GM18909 (cell line): ENCODE measurements around the gene KLK2.
A peak's percentile ranks its signal among the peaks of the same experiment; 100 is the strongest.
"Not testable (repeated sequence)": the region's sequence is repeated elsewhere in the genome, so short reads cannot be mapped to it uniquely, and the experiment has no call there.

ENCODE experiments used
- ATAC-seq: cut with Tn5 transposase; IDR thresholded peaks from one replicate; pipeline ENCODE4 v1.9.1; 2021; ENCODE audit warnings: mild to moderate bottlenecking; ENCODE audit not compliant: unreplicated experiment, poor library complexity

The KLK2 gene

DNA sequence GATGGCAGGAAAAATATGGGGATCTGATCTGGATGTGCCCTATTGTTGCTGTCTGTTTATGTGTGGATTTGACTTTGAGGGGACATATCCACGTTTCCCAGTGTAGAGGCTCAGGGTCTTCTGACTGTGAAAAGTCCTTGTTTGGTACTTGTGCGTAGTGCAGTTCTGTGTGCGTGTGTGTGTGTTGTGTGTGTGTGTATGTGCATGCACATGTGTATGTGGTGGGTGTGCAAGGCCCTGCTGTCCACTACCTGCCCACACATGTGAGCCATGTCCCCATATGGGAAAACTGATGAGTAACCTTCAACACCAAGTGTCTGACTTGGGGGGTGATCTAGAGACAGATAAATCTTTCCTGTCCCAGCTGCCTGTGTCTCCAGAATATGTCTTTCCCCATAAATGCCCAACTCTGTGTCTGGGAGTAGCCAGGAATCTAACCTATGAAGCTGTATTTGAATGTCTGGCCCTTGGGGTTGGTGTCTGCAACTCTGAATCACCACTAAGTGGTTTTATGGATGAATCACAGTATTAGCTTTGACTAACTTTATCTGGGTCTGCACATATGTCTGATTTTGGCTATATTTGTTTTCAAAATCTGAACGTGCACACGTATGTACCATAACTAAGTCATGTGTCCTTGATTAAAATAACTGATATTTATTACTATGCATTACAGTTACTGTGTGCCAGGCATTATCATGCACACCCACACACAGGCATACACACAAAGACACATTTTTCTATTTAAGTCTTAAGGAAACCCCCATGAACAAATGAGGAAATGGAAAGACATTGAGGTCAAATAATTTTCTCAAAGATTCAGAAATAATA lies 17.4 kb downstream of the KLK2 start:
- ATAC-seq, result no peak

GRCh38 chr19:50891253-50891625 lies 18.0 kb downstream of the KLK2 start:
- ATAC-seq, result no peak

- no peak for ATAC-seq
These were observed 20.0 kb downstream of the KLK2 start for GRCh38 chr19:50893047-50893736.

GRCh38 chr19:50894478-50895356 lies 21.5 kb downstream of the KLK2 start:
- no peak for ATAC-seq

GRCh38 chr19:50896089-50896590 lies 22.9 kb downstream of the KLK2 start:
- not testable (repeated sequence) for ATAC-seq

GRCh38 chr19:50896591-50897190 lies 23.5 kb downstream of the KLK2 start:
- ATAC-seq, result peak; percentile 83

- peak; percentile 27 for ATAC-seq
These were observed 24.0 kb downstream of the KLK2 start for GRCh38 chr19:50897191-50897607.

GRCh38 chr19:50897612-50898011 lies 24.4 kb downstream of the KLK2 start:
- ATAC-seq, result no peak

GRCh38 chr19:50898018-50898417 lies 24.8 kb downstream of the KLK2 start:
- no peak for ATAC-seq

DNA sequence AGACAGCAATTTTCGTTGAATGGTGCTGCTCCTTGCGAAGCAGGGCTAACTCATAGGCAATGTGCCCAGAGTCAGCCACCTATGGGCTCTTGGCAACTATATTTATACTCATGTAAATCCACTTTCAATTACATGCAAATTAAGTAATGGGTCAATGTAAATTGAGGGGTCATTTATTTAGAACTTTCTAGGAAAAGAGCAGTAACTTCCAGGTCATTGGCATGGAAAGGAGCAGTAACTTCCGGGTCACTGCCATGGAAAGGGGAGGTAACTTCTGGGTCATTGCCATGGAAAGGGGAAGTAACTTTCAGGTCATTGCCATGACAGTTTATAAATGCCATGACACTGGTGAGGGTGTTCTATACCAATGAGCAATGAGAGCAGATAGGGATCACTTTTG lies 26.3 kb downstream of the KLK2 start:
- ATAC-seq, result no peak

- no peak for ATAC-seq
These were observed 29.4 kb downstream of the KLK2 start for GRCh38 chr19:50902640-50903039.

- ATAC-seq, result no peak
These were observed 33.0 kb downstream of the KLK2 start for GRCh38 chr19:50906217-50906616.

DNA sequence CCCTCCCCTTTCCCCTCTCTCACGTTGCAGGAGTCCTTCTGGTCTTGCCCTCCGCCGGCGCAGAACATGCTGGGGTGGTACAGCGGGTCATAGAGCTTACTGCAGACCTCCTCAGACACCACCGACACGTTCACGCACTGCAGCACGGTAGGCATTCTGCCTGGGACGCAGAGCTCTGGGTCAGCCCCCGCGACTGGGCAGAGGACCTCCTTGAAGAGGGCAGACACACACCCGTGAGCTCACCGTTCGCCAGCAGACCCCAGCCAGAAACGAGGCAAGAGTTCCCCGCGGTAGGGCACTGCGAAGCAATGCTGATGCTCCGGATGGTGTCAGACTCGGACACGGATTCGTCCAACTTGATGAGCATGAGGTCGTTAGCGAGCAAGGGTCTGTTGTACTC lies 35.1 kb downstream of the KLK2 start:
- no peak for ATAC-seq

- peak; percentile 58 for ATAC-seq
These were observed 36.2 kb downstream of the KLK2 start for GRCh38 chr19:50909240-50910070.

DNA sequence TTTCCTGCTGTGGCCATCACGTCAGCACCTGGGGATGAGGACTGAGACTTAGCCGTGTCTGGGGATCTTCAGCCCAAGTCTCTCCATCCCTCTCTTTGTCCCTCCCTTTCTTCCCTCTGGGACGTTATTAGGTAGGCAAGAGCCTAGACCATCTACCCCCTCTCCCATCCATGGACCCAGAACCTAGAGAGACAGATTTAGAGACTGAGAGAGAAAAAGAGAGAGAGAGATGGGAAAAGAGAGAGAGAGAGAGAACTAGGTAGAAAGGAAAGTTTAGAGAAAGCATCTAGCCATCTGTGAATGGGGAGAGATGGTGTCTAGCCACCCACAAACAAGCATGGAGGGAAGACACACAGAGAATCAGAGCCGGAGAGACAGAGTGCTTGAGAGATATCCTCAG lies 37.5 kb downstream of the KLK2 start:
- ATAC-seq, result no peak

DNA sequence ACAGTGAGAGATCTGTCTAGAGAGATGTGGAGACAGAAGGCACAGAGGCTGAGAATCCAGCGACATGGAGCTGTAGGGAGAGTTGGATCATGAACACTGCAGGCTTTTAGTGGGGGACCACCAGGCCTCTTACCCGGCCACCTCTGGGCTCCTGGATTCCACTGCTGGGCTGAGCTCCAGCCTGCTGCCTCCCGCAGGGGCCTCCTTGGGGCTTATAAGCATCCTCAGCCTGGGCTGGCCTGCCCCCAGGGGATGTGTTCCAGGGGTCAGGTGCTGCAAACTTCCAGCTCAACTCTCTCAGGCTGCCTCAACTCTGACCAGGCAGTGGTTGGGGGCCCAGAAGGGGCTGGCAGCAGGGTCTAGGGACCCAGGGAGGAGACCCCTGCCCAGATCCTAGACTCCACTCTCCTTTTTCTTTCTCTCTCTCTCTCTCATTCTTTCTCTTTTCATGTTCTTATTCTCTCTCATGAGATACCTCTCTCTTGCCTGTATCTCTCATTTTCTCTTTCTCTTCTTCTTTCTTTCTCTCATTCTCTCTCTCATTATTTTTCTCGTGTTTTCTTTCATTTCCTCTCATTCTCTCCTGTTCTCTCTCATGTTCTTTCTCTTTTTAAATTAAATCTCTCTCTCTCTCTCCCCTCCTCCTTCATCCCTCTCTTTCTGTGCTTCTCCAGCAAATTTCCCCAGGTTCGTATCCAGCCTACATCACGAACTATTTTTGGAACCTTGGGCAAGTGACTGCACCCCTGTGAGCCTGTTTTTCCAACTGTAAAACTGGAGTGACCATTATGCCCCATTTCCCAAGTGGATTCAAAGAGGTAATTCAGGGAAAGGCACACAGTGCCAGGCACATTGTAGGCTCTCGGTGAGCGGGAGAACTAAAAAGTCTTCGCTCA lies 38.2 kb downstream of the KLK2 start, which contains the start of gene KLK4:
KLK4 (minus strand) TSS at position 190 of the 896 bp plus-strand sequence. CDS start 657 bp downstream, outside the sequence.
- no peak for ATAC-seq

DNA sequence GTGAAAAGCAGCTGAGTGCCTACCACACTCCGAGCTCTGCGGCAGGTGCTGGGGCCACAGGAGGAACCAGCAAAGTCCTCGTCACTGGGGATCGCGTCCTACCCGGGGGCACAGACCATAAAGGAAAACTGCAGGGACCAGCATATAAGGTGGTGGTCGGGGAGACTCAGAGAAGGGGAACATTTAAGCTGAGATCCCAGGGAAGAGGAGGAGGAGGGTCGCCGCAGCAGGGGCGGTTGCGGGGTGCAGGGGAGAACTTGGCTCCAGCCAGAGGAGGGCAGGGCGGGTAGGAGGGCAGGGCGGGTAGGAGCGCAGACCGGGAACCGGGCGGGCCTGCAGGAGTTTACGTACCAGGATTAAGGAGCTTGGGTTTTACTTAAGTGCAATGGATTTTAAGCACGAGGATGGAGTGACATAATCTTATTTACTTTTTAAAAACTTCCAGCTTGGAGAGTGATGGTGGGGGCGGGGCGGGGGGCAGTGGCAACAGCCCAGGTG lies 38.9 kb downstream of the KLK2 start:
- no peak for ATAC-seq
